GM19043 (cell line): ENCODE measurements around the gene KRTAP12-3.

ENCODE experiments used
- ATAC-seq: cut with Tn5 transposase; IDR thresholded peaks from one replicate; pipeline ENCODE4 v1.9.1; 2021; ENCODE audit warnings: low read depth; ENCODE audit not compliant: unreplicated experiment

KRTAP12-3 gene

GRCh38 chr21:44701023-44701400 is 43.3 kb downstream of the KRTAP12-3 start:
- no peak for ATAC-seq

GRCh38 chr21:44701541-44701940 is 43.8 kb downstream of the KRTAP12-3 start:
- no peak for ATAC-seq

- no peak for ATAC-seq
Measured at GRCh38 chr21:44702111-44702972, 44.6 kb downstream of the KRTAP12-3 start.

- no peak for ATAC-seq
Measured at GRCh38 chr21:44702973-44703730, 45.4 kb downstream of the KRTAP12-3 start.

- no peak for ATAC-seq
Measured at GRCh38 chr21:44703731-44704635, 46.3 kb downstream of the KRTAP12-3 start.

- ATAC-seq = no peak
Measured at GRCh38 chr21:44704636-44705001, 46.9 kb downstream of the KRTAP12-3 start.

GRCh38 chr21:44706026-44706705 is 48.4 kb downstream of the KRTAP12-3 start:
- no peak for ATAC-seq

- no peak for ATAC-seq
Measured at GRCh38 chr21:44706706-44707581, 49.2 kb downstream of the KRTAP12-3 start.
